ENCODE measurements around the gene PLCH2.

PLCH2 gene

DNA sequence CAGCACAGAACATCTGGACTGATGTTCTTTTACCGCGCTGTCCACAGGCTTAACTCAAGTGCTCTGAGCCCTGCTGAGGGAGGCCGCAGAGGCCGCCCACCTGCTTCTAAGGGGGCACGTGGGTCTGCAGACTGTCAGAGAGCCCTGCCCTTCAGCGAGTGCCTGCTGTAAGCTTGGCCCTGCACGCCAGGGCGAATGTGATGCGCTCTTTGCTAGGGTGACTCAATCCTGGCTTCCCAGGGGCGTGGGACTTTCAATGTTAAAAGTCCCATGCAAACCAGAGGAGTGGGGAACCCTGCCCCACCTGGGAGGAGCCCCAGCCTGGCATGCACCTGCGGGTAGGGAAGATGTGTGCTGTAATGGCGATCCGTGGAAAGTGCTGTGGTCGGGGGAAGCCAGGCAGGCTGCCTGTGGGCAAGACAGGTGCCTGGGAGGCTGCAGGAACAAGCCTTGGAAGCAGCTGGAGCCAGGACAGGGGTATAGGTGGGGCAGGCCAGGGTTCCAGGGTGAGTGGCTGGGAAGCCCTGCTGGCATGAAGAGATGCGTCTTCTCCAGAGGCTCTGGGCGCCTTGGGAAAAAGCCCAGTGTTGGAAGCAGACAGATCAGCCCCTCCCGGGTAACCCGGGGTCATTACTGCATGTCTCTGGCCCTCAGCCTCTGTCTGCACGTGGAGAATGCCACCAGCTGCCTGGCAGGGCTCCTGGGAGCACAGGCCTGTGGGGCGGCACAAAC lies 50.9 kb downstream of the PLCH2 start:
- DNase-seq: peak in 51 of 56 donors; percentile 17 to 87 (median 67)

DNA sequence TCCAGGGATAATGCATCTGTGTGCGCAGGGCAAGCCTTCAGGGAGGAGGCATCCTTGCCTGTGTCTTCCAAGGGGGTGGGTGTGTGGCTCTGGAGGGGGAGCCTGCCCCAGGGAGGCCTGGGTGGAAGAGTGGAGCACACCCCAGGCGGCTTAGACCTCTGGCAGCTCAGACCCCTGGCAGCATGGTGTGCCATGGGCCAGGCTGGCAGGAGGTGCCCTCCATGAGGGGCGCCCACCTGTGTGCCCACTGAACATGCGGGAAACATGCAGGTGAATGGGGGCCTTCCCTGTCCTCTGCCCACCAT lies 51.4 kb downstream of the PLCH2 start:
- DNase-seq: peak in 1 of 56 donors; percentile 46

- DNase-seq: peak in 39 of 56 donors; percentile 23 to 83 (median 54)
These were observed 51.9 kb downstream of the PLCH2 start for GRCh38 chr1:2528016-2528415.

GRCh38 chr1:2528611-2528965 lies 52.5 kb downstream of the PLCH2 start:
- peak in 2 of 56 donors; percentile 44 to 61 for DNase-seq

DNA sequence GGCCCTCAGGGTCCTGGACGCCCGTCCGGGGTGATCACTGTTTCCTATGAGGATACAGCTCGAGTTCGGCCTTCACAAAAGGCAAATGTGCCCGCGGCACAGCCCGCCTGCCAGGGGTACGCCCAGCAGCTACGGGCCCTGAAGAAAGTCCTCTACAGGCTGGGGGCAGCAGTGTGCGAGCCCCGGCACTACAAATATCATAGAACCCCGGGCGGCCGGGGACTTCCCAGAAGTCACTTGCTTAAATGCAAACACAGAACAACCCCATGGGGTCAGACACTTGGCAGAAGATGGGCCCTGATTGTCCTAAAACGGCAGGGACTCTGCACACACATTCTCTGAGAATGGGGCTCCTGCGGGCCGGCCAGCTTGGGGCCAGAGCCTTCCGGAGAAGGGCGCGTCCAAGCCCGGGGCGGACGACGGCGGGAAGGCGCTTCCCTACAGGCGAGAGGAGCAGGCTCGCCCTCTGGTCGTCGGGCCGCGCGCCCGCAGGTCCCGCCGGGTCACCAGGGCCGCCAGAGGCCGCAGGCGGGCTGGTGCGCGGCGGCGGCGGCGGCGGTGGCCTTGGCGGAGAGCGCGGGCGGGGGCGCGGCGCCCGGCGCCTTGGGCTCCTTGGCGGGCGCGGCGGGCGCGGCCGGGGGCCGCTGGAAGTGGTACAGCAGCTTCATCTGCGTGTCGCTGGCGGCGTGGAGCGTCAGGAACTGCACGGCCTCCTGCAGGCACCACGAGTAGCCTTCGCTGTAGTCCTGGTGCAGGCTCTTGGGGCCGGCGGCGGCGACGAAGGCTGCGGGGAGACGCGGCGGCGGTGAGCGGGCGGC lies 53.1 kb downstream of the PLCH2 start:
- DNase-seq: peak in 5 of 56 donors; percentile 13 to 39 (median 23)

- peak in 36 of 56 donors; percentile 18 to 83 (median 54) for DNase-seq
These were observed 53.9 kb downstream of the PLCH2 start, which contains the start of gene HES5 for GRCh38 chr1:2529784-2530512. Gene HES5, minus strand, starts transcription at chr1:2530263. Its CDS starts 99 bp downstream, at chr1:2530164.

DNA sequence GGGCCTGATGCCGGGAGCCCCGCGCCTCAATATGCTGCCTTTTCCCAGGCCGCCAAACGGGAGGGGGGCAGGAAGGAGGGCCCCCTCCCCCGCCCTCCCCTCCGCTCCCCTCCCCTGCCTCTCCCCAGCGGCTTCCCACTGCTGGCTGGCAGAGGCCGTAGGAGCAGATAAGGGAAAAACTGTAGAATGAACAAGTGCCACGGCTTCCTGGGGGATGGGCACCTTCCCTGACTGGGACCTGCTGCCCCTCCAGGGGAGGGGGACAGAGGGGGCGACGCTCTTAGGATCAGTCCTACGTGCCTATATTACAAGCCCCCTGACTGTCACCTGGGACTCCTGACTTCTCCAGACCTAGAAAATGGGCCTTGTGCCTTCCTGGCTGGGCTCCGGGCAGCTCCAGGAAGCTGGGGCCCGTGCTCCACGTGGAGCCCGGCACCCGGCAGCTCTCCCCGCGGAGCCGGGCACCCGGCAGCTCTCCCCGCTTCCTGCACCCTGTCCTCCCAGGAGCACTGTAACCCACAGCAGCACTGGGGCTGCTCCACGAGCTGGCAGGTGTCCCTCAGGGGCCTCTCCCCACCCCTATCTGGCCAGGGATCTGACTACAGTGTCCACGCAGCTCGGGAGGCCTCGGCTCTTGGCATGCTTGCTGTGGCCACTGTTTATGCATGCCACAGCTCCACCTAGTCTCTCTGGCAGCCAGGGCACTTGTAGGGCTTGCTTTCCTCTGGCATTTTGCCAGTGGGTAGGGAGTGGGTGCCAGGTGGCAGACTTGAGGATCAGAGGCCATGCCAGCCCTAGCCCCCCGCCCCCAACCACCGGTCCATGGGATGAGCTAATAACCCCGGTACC lies 54.6 kb downstream of the PLCH2 start:
- peak in 36 of 56 donors; percentile 14 to 73 (median 42) for DNase-seq

- peak in 33 of 56 donors; percentile 21 to 77 (median 47) for DNase-seq
These were observed 56.5 kb downstream of the PLCH2 start for GRCh38 chr1:2532485-2533160.

GRCh38 chr1:2533365-2533764 lies 57.3 kb downstream of the PLCH2 start:
- no peak for DNase-seq

DNA sequence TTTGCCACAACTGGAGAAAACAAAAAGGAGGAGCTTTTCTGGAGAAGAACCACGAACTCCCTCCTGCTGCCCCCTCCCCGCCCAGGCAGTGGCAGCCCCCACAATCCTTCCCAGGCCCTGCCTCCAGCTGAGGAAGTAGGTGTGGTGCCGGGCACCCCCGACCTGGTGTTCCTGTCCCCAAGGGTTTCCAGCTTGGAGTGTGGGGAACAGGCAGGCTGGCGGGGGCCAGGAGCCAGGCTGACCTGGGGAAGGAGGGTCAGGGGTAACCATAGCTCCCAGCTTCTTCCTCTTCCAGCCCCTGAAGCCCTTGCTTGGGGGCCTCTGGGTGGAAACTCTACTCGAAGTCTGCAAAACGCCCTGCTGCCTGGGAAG lies 58.2 kb downstream of the PLCH2 start:
- DNase-seq: no peak

- DNase-seq: no peak
These were observed 58.8 kb downstream of the PLCH2 start for GRCh38 chr1:2534687-2535441.

DNA sequence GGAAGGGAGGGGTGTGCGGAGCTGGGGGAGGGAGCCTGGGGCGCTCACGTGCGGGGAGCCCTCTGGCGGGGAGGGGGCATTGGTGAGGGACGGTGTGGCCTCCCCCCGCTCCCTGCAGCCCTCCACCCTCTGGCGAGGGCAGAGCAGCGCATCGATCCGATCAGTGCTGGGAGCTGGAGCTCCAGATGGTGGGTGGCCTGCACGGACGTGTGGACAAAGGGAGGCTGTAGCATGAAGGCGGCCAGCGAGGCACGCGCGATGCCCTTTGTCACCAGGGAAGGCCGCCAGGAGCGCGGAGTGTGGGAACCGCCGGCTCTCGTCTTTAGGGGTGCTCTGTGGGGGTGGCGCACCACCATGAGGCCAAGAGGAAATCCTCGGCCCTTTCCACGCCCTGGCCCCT lies 59.4 kb downstream of the PLCH2 start:
- DNase-seq: no peak

DNA sequence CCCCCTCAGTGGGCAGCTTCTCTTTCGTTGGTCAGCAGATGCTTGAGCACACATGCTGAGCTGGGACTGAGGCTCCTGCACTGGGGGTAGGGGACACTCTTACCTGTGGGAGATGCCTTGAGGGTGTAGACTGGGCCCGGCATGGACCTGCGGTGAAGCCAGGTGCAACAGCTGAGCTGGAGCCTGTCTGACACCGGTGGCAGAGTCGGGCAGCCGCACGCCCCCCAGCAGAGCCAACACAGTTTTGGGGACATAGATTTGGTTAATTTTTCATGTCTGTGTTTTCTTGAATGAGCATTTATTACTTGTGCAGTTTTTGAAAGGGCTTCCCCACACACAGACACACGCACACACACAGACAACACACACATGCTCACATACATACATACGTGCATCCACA lies 59.9 kb downstream of the PLCH2 start:
- no peak for DNase-seq

DNA sequence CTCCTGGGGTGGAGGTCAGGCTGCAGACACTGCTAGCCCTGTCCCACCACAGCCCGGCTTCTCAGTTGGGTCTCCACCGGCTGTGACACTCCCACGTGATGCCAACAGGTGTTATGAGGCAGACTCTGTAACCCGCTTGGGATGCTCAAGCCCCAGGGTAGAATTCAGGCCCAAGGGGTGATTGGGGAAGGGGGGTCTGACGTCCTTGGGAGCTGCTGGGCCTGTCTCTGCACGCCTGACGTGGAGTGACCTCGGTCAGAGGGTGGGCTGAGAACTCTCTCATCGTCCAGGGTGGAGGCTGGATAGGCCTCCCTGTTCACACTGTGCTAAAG lies 61.7 kb downstream of the PLCH2 start:
- no peak for DNase-seq

DNA sequence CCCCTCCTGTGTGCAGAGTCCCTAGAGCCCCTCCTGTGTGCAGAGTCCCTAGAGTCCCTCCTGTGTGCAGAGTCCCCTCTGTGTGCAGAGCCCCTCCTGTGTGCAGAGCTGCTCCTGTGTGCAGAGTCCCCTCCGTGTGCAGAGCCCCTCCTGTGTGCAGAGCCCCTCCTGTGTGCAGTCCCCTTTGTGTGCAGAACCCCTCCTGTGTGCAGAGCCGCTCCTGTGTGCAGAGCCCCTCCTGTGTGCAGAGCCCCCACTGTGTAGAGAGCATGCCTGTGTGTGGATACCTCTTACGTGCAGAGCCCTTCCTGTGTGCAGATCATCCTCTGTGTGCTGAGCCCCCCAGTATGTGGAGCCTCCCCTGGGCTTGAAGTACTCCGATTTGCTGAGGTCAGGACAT lies 62.3 kb downstream of the PLCH2 start:
- no peak for DNase-seq

GRCh38 chr1:2538872-2539271 lies 62.8 kb downstream of the PLCH2 start:
- no peak for DNase-seq

GRCh38 chr1:2539312-2539907 lies 63.3 kb downstream of the PLCH2 start:
- no peak for DNase-seq

- DNase-seq: peak in 4 of 56 donors; percentile 22 to 34 (median 28)
These were observed 64.9 kb downstream of the PLCH2 start for GRCh38 chr1:2540816-2541492.
